ENCODE measurements around the gene STAC3.

Gene STAC3

GRCh38 chr12:57262126-57262822 is 11.3 kb upstream of the STAC3 start:
- no peak for TF ChIP-seq CTCF (IDR thresholded peaks at IDR 0.05; ENCODE audit: borderline replicate concordance, insufficient read depth, low read depth, low read length)
- H3K4me3 ChIP-seq (ENCODE audit: low read depth, low read length) = no peak overlapping the region

GRCh38 chr12:57261428-57261865 is 10.5 kb upstream of the STAC3 start:
- no peak for TF ChIP-seq CTCF (IDR thresholded peaks at IDR 0.05; ENCODE audit: borderline replicate concordance, insufficient read depth, low read depth, low read length)
- no peak overlapping the region for H3K4me3 ChIP-seq (ENCODE audit: low read depth, low read length)

- no peak for TF ChIP-seq CTCF (IDR thresholded peaks at IDR 0.05; ENCODE audit: borderline replicate concordance, insufficient read depth, low read depth, low read length)
Measured at GRCh38 chr12:57260366-57260765, 9.4 kb upstream of the STAC3 start.

GRCh38 chr12:57258977-57259970 is 8.3 kb upstream of the STAC3 start:
- TF ChIP-seq CTCF (IDR thresholded peaks at IDR 0.05; ENCODE audit: borderline replicate concordance, insufficient read depth, low read depth, low read length) = no peak
- no peak overlapping the region for H3K4me3 ChIP-seq (ENCODE audit: low read depth, low read length)

More at GRCh38 chr12:57260366-57260765, 9.4 kb upstream of the STAC3 start:
- no peak overlapping the region for H3K4me3 ChIP-seq (ENCODE audit: low read depth, low read length)

- no peak for TF ChIP-seq CTCF (IDR thresholded peaks at IDR 0.05; ENCODE audit: borderline replicate concordance, insufficient read depth, low read depth, low read length)
- no peak overlapping the region for H3K4me3 ChIP-seq (ENCODE audit: low read depth, low read length)
Measured at GRCh38 chr12:57255916-57256315, 4.9 kb upstream of the STAC3 start.

GRCh38 chr12:57254506-57255280 is 3.7 kb upstream of the STAC3 start:
- no peak overlapping the region for H3K4me3 ChIP-seq (ENCODE audit: low read depth, low read length)
- no peak for TF ChIP-seq CTCF (IDR thresholded peaks at IDR 0.05; ENCODE audit: borderline replicate concordance, insufficient read depth, low read depth, low read length)

All from GM12875 (cell line).